HepG2 (cell line): ENCODE measurements around the gene STMN3. TPM values are rescaled to one million over a fixed set of nuclear protein-coding genes. Genes with fewer than 3 reads are reported as not detected.

Experiments used
- ASH2L ChIP-seq: fragments of 300-600, 200-600 bp; sonication (generic); IDR thresholded peaks from 2 replicates; pipeline ENCODE4 v1.7.0; 2017; ENCODE audit warnings: low read depth, mild to moderate bottlenecking, moderate library complexity, mixed read lengths, low read length; ENCODE audit not compliant: insufficient read length
- BORCS8-MEF2B ChIP-seq: sonication (generic); formaldehyde crosslinking; IDR thresholded peaks from 2 replicates; pipeline ENCODE4 v1.8.0; 2022; ENCODE audit warnings: mild to moderate bottlenecking, missing genetic modification reagents
- CAMTA2 ChIP-seq: sonication (generic); formaldehyde crosslinking; IDR thresholded peaks from 2 replicates; pipeline ENCODE4 v1.4.0; 2020; ENCODE audit warnings: mild to moderate bottlenecking, missing genetic modification reagents, borderline replicate concordance
- CREM ChIP-seq, 2 experiments: sonication (generic) in 1 of 2; formaldehyde crosslinking in 1 of 2; IDR thresholded peaks; 2 replicates each; pipeline versions ENCODE4 v1.4.0 to v1.6.1; 2016 to 2020; ENCODE audit warnings: antibody characterized with exemption in 1 of 2, mild to moderate bottlenecking in 1 of 2, missing genetic modification reagents in 1 of 2
- DMAP1 ChIP-seq: IDR thresholded peaks from 2 replicates; pipeline ENCODE4 v1.6.1; 2016
- ELF3 ChIP-seq: IDR thresholded peaks from 2 replicates; pipeline ENCODE4 v1.6.1; 2016; ENCODE audit warnings: missing genetic modification reagents, missing compliant biosample characterization
- MED1 ChIP-seq: sonication (generic); formaldehyde crosslinking; IDR thresholded peaks from 2 replicates; pipeline ENCODE4 v1.4.0; 2020; ENCODE audit warnings: missing genetic modification reagents
- MYC ChIP-seq: sonication (generic); formaldehyde crosslinking; IDR thresholded peaks from 2 replicates; pipeline ENCODE4 v1.9.0; 2021; ENCODE audit warnings: missing genetic modification reagents, borderline replicate concordance
- NONO ChIP-seq, 2 experiments: fragments of 450-650 bp in 1 of 2; sonication (generic) in 1 of 2; formaldehyde crosslinking in 1 of 2; IDR thresholded peaks in 1 of 2; conservative IDR thresholded peaks in 1 of 2; 2 replicates each; pipeline versions ENCODE4 v1.6.1 to v1.8.0; 2017 to 2022; ENCODE audit warnings: mild to moderate bottlenecking in 1 of 2, missing genetic modification reagents in 1 of 2, moderate library complexity in 1 of 2
- ZFYVE20 ChIP-seq: sonication (generic); formaldehyde crosslinking; IDR thresholded peaks from 2 replicates; pipeline ENCODE4 v1.8.0; 2023; ENCODE audit warnings: low read depth, mild to moderate bottlenecking, moderate library complexity, missing genetic modification reagents, borderline replicate concordance
- ZNF263 ChIP-seq: sonication (generic); formaldehyde crosslinking; IDR thresholded peaks from 2 replicates; pipeline ENCODE4 v1.4.0; 2020; ENCODE audit warnings: missing genetic modification reagents
- ZNF558 ChIP-seq: sonication (generic); formaldehyde crosslinking; IDR thresholded peaks from 2 replicates; pipeline ENCODE4 v1.9.0; 2022; ENCODE audit warnings: mild to moderate bottlenecking, missing genetic modification reagents, borderline replicate concordance
- ZNF598 ChIP-seq: sonication (generic); formaldehyde crosslinking; IDR thresholded peaks from 2 replicates; pipeline ENCODE4 v1.5.1; 2020; ENCODE audit warnings: mild to moderate bottlenecking, missing genetic modification reagents, borderline replicate concordance
- ZNF674 ChIP-seq: sonication (generic); formaldehyde crosslinking; IDR thresholded peaks from 2 replicates; pipeline ENCODE4 v1.5.0; 2020; ENCODE audit warnings: low read depth, mild to moderate bottlenecking, missing genetic modification reagents
- ZNF773 ChIP-seq: sonication (generic); formaldehyde crosslinking; IDR thresholded peaks from 2 replicates; pipeline ENCODE4 v1.4.0; 2020; ENCODE audit warnings: missing genetic modification reagents, borderline replicate concordance
- polyA plus RNA-seq, 8 experiments: library from polyadenylated mRNA; depleted of rRNA in 3 of 8; stranded (reverse) in 7 of 8; unstranded in 1 of 8; fragments of >200 nt; fragmentation: Illumina TruSeq in 4 of 8; extraction: Trizol in 4 of 8; gene quantifications; 2 replicates each; pipeline versions ENCODE4 v1.2.1 to v1.2.3, GENCODE V29; 2011 to 2016; ENCODE audit warnings: low read depth in 4 of 8, missing spikeins in 1 of 8, mixed read lengths in 1 of 8; ENCODE audit not compliant: insufficient read depth in 1 of 8
- total RNA-seq, 5 experiments: library from RNA; depleted of rRNA; stranded (reverse); fragments of >200 nt; fragmentation: Illumina TruSeq; extraction: Trizol; gene quantifications; 2 replicates each; pipeline ENCODE4 v1.2.3, GENCODE V29; 2016; ENCODE audit warnings: low read depth in 1 of 5
- TF ChIP-seq, protein P1 (sequence below): sonication (generic); formaldehyde crosslinking; IDR thresholded peaks from 2 replicates; pipeline ENCODE4 v1.8.0; 2022; ENCODE audit warnings: missing genetic modification reagents, mild to moderate bottlenecking, borderline replicate concordance
- TF ChIP-seq, protein P2 (sequence below): sonication (generic); formaldehyde crosslinking; IDR thresholded peaks from 2 replicates; pipeline ENCODE4 v1.4.0; 2020; ENCODE audit warnings: missing genetic modification reagents
- TF ChIP-seq, protein P3 (sequence below): sonication (generic); IDR thresholded peaks from 2 replicates; pipeline ENCODE4 v1.6.1; 2016; ENCODE audit warnings: low read depth, borderline replicate concordance
- TF ChIP-seq, protein P4 (sequence below): IDR thresholded peaks from 2 replicates; pipeline ENCODE4 v1.6.1; 2016; ENCODE audit warnings: control low read depth

Gene STMN3
- total and polyA plus RNA-seq, 2 of the 13 experiments (the other 11 are each of a cell fraction or from before 2014, with no cell fraction given): 21.0 to 48.3 TPM

DNA sequence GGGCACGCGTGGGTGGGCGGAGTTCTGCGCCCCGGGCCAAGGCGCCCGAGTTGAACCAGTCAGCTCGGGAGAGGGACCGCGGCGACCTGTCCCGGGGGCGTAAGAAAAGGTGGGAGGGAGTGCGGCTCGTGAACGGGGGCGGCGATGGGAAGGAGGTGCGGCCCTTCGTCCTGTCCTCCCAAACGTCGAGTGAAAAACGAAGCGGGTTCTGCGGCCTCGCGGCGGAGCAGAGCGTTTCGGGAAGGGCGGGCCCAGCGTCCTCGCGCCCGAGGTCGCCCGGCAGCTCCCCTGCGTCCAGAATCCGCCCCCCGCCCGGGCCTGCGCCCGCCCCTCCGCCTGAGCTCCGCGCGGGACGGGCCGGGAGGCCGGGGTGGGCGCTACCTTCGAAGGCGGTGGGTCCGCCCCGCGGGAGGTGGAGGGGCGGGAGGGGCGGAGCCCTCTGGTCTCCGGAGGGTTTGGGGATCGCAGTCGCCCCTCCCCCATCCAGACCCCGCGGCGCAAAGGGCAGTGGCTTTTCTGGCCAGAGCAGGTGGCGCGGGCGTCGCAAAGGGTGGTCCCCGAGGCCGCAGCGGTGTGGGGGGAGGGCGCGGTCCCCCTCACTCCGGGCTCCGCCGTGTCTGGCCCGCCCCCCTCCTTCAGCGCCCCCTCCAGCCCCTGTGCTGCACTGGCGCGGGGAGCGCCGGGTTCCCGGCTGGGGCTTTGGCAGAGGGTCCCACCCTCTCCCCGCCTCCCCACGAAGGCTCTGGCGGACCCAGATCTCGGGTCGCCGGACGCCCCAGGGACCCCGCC is 838 bp downstream of the STMN3 start (continued):
- TF ChIP-seq ZNF674 (CRISPR knock-in tag): no peak
- TF ChIP-seq ZNF598 (CRISPR knock-in tag): 0 out of 2 replicates have a peak, but pooled peaks have one; percentile 39
- peak; percentile 50; the same call in 1 of the 2 replicates for TF ChIP-seq ZNF263 (CRISPR knock-in tag)
- TF ChIP-seq, protein P1, sequence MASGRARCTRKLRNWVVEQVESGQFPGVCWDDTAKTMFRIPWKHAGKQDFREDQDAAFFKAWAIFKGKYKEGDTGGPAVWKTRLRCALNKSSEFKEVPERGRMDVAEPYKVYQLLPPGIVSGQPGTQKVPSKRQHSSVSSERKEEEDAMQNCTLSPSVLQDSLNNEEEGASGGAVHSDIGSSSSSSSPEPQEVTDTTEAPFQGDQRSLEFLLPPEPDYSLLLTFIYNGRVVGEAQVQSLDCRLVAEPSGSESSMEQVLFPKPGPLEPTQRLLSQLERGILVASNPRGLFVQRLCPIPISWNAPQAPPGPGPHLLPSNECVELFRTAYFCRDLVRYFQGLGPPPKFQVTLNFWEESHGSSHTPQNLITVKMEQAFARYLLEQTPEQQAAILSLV (CRISPR knock-in tag): peak; percentile 39; the same call in 1 of the 2 replicates
- TF ChIP-seq MED1 (CRISPR knock-in tag): peak; percentile 41; the same call in 1 of the 2 replicates
- TF ChIP-seq MYC (CRISPR knock-in tag): peak; percentile 58; the same call in 1 of the 2 replicates
- TF ChIP-seq, protein P2, sequence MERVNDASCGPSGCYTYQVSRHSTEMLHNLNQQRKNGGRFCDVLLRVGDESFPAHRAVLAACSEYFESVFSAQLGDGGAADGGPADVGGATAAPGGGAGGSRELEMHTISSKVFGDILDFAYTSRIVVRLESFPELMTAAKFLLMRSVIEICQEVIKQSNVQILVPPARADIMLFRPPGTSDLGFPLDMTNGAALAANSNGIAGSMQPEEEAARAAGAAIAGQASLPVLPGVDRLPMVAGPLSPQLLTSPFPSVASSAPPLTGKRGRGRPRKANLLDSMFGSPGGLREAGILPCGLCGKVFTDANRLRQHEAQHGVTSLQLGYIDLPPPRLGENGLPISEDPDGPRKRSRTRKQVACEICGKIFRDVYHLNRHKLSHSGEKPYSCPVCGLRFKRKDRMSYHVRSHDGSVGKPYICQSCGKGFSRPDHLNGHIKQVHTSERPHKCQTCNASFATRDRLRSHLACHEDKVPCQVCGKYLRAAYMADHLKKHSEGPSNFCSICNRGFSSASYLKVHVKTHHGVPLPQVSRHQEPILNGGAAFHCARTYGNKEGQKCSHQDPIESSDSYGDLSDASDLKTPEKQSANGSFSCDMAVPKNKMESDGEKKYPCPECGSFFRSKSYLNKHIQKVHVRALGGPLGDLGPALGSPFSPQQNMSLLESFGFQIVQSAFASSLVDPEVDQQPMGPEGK (CRISPR knock-in tag): peak; percentile 83
- 0 out of 2 replicates have a peak, but pooled peaks have one; percentile 38 for TF ChIP-seq ZFYVE20 (CRISPR knock-in tag)
- TF ChIP-seq ZNF773 (CRISPR knock-in tag): 0 out of 2 replicates have a peak, but pooled peaks have one; percentile 19
- TF ChIP-seq BORCS8-MEF2B (CRISPR knock-in tag): peak; percentile 73; the same call in 1 of the 2 replicates
- 0 out of 2 replicates have a peak, but pooled peaks have one; percentile 9 for TF ChIP-seq DMAP1
- peak; percentile 44; the same call in 1 of the 2 replicates for TF ChIP-seq ZNF558
- TF ChIP-seq CREM (IDR thresholded peaks at IDR 0.05): no peak
- no peak for TF ChIP-seq CREM (CRISPR knock-in tag; IDR thresholded peaks at IDR 0.05)
- TF ChIP-seq NONO (IDR thresholded peaks at IDR 0.05): no peak
- 0 out of 2 replicates have a peak, but pooled peaks have one; percentile 29 for TF ChIP-seq NONO (CRISPR knock-in tag; conservative IDR thresholded peaks at IDR 0.05)
- peak; percentile 46; the same call in 1 of the 2 replicates for TF ChIP-seq ELF3 (CRISPR knock-in tag)
- TF ChIP-seq, protein P3, sequence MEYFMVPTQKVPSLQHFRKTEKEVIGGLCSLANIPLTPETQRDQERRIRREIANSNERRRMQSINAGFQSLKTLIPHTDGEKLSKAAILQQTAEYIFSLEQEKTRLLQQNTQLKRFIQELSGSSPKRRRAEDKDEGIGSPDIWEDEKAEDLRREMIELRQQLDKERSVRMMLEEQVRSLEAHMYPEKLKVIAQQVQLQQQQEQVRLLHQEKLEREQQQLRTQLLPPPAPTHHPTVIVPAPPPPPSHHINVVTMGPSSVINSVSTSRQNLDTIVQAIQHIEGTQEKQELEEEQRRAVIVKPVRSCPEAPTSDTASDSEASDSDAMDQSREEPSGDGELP: peak; percentile 28; the same call in 1 of the 2 replicates
- TF ChIP-seq, protein P4, sequence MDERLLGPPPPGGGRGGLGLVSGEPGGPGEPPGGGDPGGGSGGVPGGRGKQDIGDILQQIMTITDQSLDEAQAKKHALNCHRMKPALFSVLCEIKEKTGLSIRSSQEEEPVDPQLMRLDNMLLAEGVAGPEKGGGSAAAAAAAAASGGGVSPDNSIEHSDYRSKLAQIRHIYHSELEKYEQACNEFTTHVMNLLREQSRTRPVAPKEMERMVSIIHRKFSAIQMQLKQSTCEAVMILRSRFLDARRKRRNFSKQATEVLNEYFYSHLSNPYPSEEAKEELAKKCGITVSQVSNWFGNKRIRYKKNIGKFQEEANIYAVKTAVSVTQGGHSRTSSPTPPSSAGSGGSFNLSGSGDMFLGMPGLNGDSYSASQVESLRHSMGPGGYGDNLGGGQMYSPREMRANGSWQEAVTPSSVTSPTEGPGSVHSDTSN (CRISPR knock-in tag): no peak
- TF ChIP-seq ASH2L: no peak
- TF ChIP-seq CAMTA2 (CRISPR knock-in tag): peak; percentile 48
